Measurements from ENCODE around the gene MYPN. TPM values are rescaled to one million over a fixed set of nuclear protein-coding genes. Genes with fewer than 3 reads are reported as not detected.

MYPN gene
- total RNA-seq, 2 donors from 2014 or later, result not detected

DNA sequence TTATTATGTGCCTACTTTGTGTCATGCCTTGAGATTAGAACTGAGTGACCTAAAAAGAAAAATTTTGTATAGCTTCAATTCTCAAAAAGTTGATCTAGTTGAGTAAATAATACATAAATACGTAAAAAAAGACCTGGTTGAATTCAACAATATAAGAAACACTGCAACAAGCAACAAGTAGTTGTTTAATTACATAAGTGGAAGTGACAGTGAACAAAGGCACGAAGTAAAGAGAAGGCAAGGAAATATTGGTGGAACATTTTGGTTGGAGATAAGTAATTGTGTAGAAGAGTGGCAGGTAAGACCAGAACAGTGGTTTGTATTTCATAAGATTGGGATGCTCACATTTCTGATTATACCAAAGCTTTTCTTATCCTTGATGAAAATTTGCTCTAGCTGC, 8.2 kb upstream of the MYPN start:
- Mint-ChIP-seq H3K27me3 (peaks cover 12% of the 10 kb centered on the region), H3K4me3 (no peak overlapping the region), H3K27ac (no peak overlapping the region), H3K4me1 (peaks cover 4% of the 10 kb centered on the region), H3K36me3 (ENCODE audit: low read depth) (no peaks in the 10 kb centered on the region)
- DNase-seq (no peak), ATAC-seq (no peak)
- H3K9me3 ChIP-seq (ENCODE audit: control insufficient read depth, low read length, poor library complexity, severe bottlenecking), result no peaks in the 10 kb centered on the region

DNA sequence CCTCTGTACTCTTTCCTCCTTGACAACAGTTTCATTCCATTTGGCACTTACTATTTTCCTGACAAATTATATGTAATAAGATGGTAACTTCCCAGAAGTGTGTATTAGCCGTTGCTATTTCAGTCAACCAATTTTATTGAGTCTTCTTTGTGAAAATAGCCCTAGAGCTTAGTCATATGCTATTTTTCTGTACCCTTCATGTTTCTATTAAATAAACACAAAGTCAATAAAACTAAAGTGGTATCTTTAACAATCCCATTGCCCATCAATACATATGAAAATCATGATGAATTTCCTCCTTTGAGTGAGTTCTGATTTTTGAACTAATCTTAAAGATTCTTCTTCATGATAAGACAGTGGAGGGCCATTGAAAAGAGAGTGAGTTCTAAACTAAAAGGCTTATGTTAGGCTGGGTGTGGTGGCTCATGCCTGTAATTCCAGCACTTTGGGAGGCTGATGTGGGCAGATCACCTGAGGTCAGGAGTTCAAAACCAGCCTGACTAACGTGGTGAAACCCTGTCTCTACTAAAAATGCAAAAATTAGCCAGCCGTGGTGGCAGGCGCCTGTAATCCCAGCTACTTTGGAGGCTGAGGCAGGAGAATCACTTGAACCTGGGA, 5.9 kb upstream of the MYPN start:
- no peak overlapping the region for H3K4me3 Mint-ChIP-seq
- no peak for DNase-seq
- H3K4me1 Mint-ChIP-seq, result peaks cover 4% of the 10 kb centered on the region
- ATAC-seq, result no peak
- H3K27ac Mint-ChIP-seq, result no peak overlapping the region
- no peaks in the 10 kb centered on the region for H3K36me3 Mint-ChIP-seq (ENCODE audit: low read depth)
- peaks cover 20% of the 10 kb centered on the region for H3K27me3 Mint-ChIP-seq
- no peaks in the 10 kb centered on the region for H3K9me3 ChIP-seq (ENCODE audit: control insufficient read depth, low read length, poor library complexity, severe bottlenecking)

DNA sequence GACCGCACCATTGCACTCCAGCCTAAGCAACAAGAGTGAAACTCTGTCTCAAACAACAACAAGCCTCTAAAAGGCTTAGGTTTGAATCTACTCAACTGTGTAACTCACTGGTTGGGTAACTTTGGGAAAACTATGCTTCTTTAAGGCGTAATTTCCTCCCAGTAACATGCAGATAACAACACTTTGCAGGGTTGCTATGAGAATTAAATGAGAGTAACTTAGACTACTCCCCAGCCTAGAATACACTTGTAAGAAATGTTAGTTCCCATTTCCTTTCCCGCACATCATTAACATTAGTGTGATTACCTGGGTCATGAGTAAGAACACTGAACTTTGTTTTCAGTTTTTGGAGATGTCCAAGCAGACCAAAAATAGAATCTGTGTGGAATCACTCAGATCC, 5.4 kb upstream of the MYPN start:
- Mint-ChIP-seq H3K4me3 (no peak overlapping the region), H3K27ac (no peak overlapping the region), H3K4me1 (peaks cover 4% of the 10 kb centered on the region), H3K27me3 (peaks cover 20% of the 10 kb centered on the region), H3K36me3 (ENCODE audit: low read depth) (no peaks in the 10 kb centered on the region)
- H3K9me3 ChIP-seq (ENCODE audit: control insufficient read depth, low read length, poor library complexity, severe bottlenecking), result no peaks in the 10 kb centered on the region
- ATAC-seq (no peak), DNase-seq (no peak)

DNA sequence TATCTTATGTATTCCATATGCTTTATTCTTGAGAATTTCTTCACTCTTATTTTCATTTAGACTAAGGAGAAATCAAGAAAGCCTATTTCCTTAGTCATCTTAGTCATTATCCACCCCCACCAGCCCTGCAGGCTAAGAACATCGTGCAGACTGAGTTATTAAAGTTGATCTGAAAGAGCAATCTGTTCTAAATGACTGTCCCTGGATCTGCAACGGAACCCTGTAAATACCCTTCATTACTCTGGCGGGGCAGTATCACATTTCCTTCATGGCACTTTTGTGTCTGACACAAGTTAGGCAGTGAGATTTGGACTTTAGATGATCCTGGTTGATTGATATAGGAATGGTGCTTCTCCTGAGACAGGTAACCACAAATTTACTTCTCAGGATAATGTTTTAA, 3.5 kb upstream of the MYPN start:
- no peak overlapping the region for H3K4me3 Mint-ChIP-seq
- no peak overlapping the region for H3K27ac Mint-ChIP-seq
- H3K27me3 Mint-ChIP-seq, result peaks cover 25% of the 10 kb centered on the region
- no peak for ATAC-seq
- no peaks in the 10 kb centered on the region for H3K36me3 Mint-ChIP-seq (ENCODE audit: low read depth)
- no peaks in the 10 kb centered on the region for H3K9me3 ChIP-seq (ENCODE audit: control insufficient read depth, low read length, poor library complexity, severe bottlenecking)
- DNase-seq, result no peak
- H3K4me1 Mint-ChIP-seq, result peaks cover 4% of the 10 kb centered on the region

DNA sequence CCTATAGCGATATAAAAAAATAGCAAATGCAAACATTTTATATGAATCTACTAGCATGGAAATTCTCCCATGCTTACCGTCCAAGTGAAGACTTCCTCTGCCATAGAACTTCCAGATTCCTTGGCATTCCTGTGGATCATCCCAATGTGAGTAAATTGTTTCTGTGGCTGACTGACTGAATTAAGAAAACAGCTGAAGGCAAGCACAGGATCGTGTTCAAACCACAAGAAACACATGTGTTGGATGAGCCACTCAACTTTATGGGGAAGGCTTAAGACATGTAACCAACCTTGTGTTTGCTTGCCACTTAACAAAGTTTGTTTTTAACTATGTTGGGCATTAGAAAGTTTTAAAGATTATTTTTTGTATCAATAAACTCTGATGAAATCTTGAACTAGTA, 2.6 kb upstream of the MYPN start:
- DNase-seq, result no peak
- no peak for ATAC-seq
- no peaks in the 10 kb centered on the region for H3K9me3 ChIP-seq (ENCODE audit: control insufficient read depth, low read length, poor library complexity, severe bottlenecking)
- no peaks in the 10 kb centered on the region for H3K36me3 Mint-ChIP-seq (ENCODE audit: low read depth)
- H3K4me3 Mint-ChIP-seq, result no peak overlapping the region
- no peak overlapping the region for H3K27ac Mint-ChIP-seq
- H3K27me3 Mint-ChIP-seq, result peaks cover 25% of the 10 kb centered on the region
- peaks cover 4% of the 10 kb centered on the region for H3K4me1 Mint-ChIP-seq

DNA sequence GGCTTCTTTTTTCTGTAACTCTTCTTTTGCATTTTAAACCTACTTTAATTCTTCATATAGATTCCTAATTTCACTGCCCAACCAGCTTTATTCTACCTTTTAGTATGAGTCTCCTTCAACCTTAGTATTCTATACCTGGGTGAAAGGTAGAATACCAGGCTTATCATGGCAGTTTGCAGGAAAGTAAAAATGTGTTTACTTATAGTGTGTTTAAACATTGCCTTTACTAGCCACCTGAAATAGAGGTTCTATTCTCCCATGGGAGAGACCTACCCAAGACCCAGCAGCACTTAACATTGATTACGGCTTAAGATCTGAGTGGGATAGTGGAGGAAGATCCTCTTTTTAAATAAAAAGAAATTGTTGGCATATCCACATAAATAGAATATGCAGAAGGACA, 1.6 kb upstream of the MYPN start:
- H3K27ac Mint-ChIP-seq, result no peak overlapping the region
- peaks cover 25% of the 10 kb centered on the region for H3K27me3 Mint-ChIP-seq
- DNase-seq (no peak), ATAC-seq (no peak)
- H3K36me3 Mint-ChIP-seq (ENCODE audit: low read depth), result no peaks in the 10 kb centered on the region
- H3K4me3 Mint-ChIP-seq, result no peak overlapping the region
- peaks cover 4% of the 10 kb centered on the region for H3K4me1 Mint-ChIP-seq
- H3K9me3 ChIP-seq (ENCODE audit: control insufficient read depth, low read length, poor library complexity, severe bottlenecking), result no peaks in the 10 kb centered on the region

DNA sequence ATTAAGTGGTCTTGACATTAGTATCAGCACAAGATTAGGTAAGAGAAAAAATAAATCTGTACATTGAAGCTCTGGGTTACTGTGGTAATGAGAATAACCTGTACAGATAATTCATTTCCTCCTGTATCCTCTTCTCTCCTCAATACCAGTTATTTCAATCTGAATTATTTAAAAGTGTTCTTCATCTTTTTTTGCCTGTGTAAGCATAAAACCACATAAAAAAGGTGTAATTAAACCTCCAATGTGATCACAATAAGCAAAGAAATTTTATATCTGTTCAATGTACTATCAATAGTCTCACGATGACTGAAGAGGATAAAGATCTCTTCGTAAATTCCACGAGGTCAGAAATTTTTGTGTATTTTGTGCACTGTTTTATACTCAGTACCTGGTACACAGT, 1.2 kb upstream of the MYPN start:
- H3K4me1 Mint-ChIP-seq, result peaks cover 4% of the 10 kb centered on the region
- no peak overlapping the region for H3K27ac Mint-ChIP-seq
- H3K9me3 ChIP-seq (ENCODE audit: control insufficient read depth, low read length, poor library complexity, severe bottlenecking), result no peaks in the 10 kb centered on the region
- peaks cover 22% of the 10 kb centered on the region for H3K27me3 Mint-ChIP-seq
- ATAC-seq (no peak), DNase-seq (no peak)
- H3K4me3 Mint-ChIP-seq, result no peak overlapping the region
- no peaks in the 10 kb centered on the region for H3K36me3 Mint-ChIP-seq (ENCODE audit: low read depth)

DNA sequence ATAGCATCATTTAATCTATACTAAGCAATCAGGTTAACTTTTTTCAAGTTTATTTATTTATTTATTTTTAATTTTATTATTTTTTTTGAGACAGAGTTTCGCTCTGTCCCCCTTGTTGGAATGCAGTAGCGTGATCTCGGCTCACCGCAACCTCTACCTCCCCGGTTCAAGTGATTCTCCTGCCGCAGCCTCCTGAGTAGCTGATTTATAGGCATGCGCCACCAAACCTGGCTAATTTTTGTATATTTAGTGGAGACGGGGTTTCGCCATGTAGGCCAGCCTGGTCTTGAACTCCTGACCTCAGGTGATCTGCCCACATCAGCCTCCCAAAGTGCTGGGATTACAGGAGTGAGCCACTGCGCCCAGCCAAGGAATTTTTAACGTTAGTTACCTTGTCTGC, 635 bp upstream of the MYPN start:
- DNase-seq (no peak), ATAC-seq (no peak)
- Mint-ChIP-seq H3K27me3 (peaks cover 18% of the 10 kb centered on the region), H3K4me3 (no peak overlapping the region), H3K4me1 (peaks cover 4% of the 10 kb centered on the region), H3K27ac (no peak overlapping the region), H3K36me3 (ENCODE audit: low read depth) (no peaks in the 10 kb centered on the region)
- no peaks in the 10 kb centered on the region for H3K9me3 ChIP-seq (ENCODE audit: control insufficient read depth, low read length, poor library complexity, severe bottlenecking)

DNA sequence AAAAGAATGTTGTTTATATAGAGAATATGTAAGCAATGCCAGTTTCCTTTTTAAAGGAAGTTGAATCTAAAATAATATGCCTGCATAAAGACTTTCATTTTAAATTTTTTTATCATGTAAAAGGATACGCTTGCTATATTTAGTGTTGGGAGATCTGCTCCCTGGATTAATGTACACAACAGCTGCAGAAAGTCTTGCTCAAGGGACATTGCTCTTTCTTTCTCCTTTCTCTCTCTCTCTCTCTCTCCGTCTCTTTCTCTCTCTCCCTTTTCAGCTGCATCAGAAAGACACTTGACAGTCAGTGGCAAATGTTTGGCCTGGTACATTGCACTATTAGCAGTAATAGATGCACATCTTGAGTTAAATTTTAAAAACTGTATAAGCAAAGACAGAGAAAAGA, 739 bp downstream of the MYPN start:
- Mint-ChIP-seq H3K27me3 (peaks cover 18% of the 10 kb centered on the region), H3K36me3 (ENCODE audit: low read depth) (no peaks in the 10 kb centered on the region), H3K4me3 (no peak overlapping the region), H3K27ac (no peak overlapping the region), H3K4me1 (peaks cover 4% of the 10 kb centered on the region)
- no peak for ATAC-seq
- DNase-seq, result no peak
- no peaks in the 10 kb centered on the region for H3K9me3 ChIP-seq (ENCODE audit: control insufficient read depth, low read length, poor library complexity, severe bottlenecking)

DNA sequence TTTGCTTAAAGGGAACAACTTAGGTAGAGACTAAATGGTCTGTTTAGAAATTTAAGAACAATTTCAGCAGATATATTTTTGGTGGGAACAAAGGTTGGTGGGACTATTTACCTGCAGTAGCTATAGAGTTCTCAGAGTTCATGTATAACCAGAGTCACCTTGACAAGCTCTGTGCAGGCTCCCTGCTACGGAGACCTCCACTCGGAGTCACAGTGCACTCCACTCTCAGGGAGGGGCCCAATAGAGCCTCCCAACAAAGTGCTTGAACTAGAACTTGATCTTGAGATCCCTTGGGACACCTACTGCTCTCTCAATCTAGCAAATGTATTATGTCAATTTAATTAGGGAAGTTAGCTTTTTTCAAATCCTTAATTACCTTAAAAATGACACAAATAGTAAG, 2.3 kb downstream of the MYPN start:
- H3K9me3 ChIP-seq (ENCODE audit: control insufficient read depth, low read length, poor library complexity, severe bottlenecking), result no peaks in the 10 kb centered on the region
- ATAC-seq (no peak), DNase-seq (no peak)
- Mint-ChIP-seq H3K27me3 (peaks cover 23% of the 10 kb centered on the region), H3K4me1 (no peaks in the 10 kb centered on the region), H3K27ac (no peak overlapping the region), H3K36me3 (ENCODE audit: low read depth) (peaks cover 5% of the 10 kb centered on the region), H3K4me3 (no peak overlapping the region)

DNA sequence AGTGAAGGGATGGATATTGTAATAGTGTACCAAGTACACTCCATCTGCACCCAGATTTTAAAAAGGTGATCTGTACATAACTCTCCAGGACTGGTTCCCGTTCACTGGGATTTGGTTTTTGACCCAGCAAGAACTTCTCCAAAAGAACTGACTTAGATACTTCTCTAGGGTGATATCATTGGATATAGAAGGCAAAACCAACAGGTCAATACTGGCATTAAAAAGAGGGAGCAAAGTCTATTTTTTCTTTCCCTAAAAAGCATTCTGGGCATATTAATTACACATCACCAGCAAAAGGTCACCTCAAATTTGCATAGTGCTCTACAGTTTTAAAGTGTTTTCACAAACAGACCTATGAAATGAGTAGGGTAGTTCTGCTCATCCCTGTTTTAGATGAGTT, 3.5 kb downstream of the MYPN start:
- Mint-ChIP-seq H3K4me1 (no peaks in the 10 kb centered on the region), H3K36me3 (ENCODE audit: low read depth) (peaks cover 5% of the 10 kb centered on the region), H3K27ac (no peak overlapping the region), H3K27me3 (peaks cover 19% of the 10 kb centered on the region), H3K4me3 (no peak overlapping the region)
- no peak for DNase-seq
- no peaks in the 10 kb centered on the region for H3K9me3 ChIP-seq (ENCODE audit: control insufficient read depth, low read length, poor library complexity, severe bottlenecking)
- no peak for ATAC-seq

DNA sequence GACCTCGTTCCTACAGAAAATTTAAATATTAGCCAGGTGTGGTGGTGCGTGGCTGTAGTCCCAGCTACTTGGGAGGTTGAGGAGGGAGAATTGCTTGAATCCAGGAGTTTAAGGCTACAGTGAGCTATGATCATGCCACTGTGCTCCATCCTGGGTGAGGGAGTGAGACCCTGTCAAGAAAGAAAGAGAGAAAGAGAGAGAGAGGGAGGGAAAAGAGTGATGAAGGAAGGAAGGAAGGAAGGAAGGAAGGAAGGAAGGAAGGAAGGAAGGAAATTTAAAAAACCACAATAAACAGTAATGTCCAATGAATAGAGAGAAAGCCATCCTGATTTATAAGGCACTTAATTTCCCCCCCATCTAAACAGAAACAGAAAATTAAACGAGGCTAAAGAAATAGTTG, 9.4 kb downstream of the MYPN start:
- H3K36me3 Mint-ChIP-seq (ENCODE audit: low read depth), result peaks cover 5% of the 10 kb centered on the region
- peaks cover 18% of the 10 kb centered on the region for H3K27me3 Mint-ChIP-seq
- H3K27ac Mint-ChIP-seq, result no peak overlapping the region
- no peaks in the 10 kb centered on the region for H3K9me3 ChIP-seq (ENCODE audit: control insufficient read depth, low read length, poor library complexity, severe bottlenecking)
- H3K4me3 Mint-ChIP-seq, result no peak overlapping the region
- DNase-seq (no peak), ATAC-seq (no peak)
- H3K4me1 Mint-ChIP-seq, result no peaks in the 10 kb centered on the region

DNA sequence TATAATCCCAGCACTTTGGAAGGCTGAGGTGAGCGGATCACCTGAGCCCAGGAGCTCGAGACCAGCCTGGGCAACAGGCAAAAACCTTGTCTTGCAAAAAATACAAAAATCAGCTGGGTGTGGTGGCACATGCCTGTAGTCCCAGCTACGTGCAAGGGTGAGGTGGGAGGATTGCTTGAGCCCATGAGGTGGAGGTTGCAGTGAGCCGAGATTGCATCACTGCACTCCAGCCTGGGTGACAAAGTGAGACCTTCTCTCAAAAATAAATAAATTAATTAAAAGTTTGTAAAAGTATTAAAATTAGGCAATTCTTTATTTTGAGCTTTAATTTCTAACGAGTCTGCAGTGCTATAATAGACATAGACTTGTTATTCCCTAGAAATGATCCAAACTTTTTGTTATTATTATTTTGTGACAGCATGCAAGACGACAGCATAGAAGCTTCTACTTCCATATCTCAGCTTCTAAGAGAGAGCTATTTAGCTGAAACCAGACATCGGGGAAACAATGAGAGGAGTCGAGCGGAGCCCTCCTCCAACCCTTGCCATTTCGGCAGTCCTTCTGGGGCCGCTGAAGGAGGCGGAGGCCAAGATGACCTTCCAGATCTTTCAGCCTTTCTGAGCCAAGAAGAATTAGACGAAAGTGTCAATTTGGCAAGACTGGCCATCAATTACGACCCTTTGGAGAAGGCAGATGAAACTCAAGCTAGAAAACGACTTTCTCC, 11.9 kb downstream of the MYPN start:
- Mint-ChIP-seq H3K4me1 (no peaks in the 10 kb centered on the region), H3K36me3 (ENCODE audit: low read depth) (peaks cover 2% of the 10 kb centered on the region), H3K4me3 (peak overlapping the region; percentile 19), H3K27ac (no peak overlapping the region), H3K27me3 (peaks cover 8% of the 10 kb centered on the region)
- H3K9me3 ChIP-seq (ENCODE audit: control insufficient read depth, low read length, poor library complexity, severe bottlenecking), result no peaks in the 10 kb centered on the region
- DNase-seq (no peak), ATAC-seq (no peak)

DNA sequence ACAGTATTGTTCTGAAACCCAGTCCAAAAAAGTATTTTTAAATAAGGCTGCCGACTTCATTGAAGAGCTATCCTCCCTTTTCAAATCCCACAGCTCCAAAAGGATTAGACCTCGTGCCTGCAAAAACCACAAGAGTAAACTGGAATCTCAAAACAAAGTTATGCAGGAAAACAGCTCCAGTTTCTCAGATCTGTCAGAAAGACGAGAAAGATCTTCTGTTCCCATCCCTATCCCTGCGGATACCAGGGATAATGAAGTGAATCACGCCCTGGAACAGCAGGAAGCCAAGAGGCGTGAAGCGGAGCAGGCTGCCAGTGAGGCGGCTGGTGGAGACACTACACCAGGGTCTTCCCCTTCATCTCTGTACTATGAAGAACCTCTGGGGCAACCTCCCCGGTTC, 12.6 kb downstream of the MYPN start:
- no peaks in the 10 kb centered on the region for H3K4me1 Mint-ChIP-seq
- no peak overlapping the region for H3K27ac Mint-ChIP-seq
- H3K27me3 Mint-ChIP-seq, result peaks cover 8% of the 10 kb centered on the region
- H3K4me3 Mint-ChIP-seq, result no peak overlapping the region
- peaks cover 2% of the 10 kb centered on the region for H3K36me3 Mint-ChIP-seq (ENCODE audit: low read depth)
- H3K9me3 ChIP-seq (ENCODE audit: control insufficient read depth, low read length, poor library complexity, severe bottlenecking), result no peaks in the 10 kb centered on the region
- ATAC-seq (no peak), DNase-seq (no peak)

All from T-helper 17 cell (primary cell).